IPS DF 4.7 (cell line): Measurements from ENCODE around the gene UST.

Source experiments
- DNase-seq: peaks from one replicate; pipeline ENCODE4 v3.0.0-alpha.2; 2013; ENCODE audit warnings: low spot score; ENCODE audit errors: extremely low read depth

UST gene

DNA sequence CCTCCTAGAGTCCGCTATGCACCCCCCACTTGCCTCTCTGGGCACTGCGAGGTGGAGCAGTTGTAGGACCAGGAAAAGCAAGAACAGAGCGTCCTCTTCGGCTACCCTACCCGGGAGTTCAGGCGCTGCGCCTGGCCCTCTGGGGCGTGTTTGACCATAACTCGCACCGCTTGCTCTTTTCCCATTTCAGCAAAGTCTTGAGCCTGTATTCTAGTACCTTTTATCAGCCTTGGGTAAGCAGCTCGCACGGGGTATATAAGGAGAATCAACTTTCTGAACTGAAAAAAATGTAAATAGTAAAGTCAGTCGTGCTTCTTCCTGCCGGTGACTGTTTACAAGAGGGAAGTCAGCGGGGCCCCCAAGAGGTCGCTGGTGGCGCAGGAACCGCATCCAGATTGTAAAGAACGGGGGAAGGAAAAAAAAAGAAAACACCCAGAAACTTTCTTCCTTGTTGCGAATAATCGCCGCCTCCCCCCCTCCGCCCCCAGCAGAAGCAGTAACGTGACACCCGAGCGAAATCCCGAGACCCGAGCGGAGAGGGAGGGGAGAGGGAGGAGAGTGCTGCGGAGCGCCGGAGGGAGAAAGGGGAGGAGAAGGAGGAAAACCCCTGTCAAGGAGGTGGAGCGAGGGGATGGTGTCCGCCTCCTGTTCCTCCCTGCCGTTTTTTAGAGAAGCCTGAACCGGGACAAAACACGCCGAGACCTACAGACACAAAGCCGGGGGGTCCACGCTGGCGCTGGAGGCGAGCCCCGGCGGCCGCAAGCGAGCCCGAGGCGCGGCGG lies at the start of gene UST:
UST (plus strand) TSS at position 668 of the 782 bp plus-strand sequence. CDS start 401 bp downstream, outside the sequence.
- DNase-seq, result no peak

DNA sequence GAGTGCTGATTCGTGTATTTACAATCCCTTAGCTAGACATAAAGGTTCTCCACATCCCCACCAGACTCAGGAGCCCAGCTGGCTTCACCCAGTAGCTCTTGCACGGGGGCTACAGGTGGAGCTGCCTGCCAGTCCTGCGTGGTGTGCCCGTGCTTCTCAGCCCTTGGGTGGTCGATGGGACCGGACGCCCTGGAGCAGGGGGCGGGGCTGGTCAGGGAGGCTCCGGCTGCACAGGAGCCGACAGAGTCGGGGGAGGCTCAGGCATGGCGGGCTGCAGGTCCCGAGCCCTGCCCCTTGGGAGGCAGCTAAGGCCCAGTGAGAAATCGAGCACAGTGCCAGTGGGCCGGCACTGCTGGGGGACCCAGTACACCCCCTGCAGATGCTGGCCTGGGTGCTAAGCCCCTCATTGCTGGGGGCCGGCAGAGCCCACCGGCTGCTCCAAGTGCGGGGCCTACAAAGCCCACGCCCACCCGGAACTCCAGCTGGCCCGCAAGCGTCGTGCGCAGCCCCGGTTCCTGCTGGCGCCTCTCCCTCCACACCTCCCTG lies 48.9 kb upstream of the UST start:
- DNase-seq, result no peak

- DNase-seq, result no peak
Measured at GRCh38 chr6:148698671-148699180, 48.1 kb upstream of the UST start.

- no peak for DNase-seq
Measured at GRCh38 chr6:148700047-148700715, 46.6 kb upstream of the UST start.

GRCh38 chr6:148700741-148701311 lies 46.0 kb upstream of the UST start:
- DNase-seq, result no peak

DNA sequence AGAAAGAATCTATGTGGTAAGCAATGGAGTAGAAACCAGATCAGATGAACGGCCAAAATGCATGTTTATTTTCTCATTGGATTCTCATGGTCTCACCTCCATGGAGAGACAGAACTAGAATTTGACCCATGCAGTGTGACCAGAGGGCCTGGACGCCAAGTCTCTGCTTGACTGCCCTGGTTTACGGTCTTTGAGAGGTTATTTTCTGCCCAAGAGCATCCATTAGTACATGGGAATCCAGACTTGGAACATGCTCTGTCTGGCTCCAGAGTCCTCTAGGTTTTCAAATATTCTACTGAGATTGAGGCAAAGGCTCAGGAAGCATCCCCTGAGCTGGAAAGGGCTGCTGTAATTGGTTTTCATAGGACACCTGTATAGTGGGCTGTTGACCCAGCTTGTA lies 45.5 kb upstream of the UST start:
- DNase-seq, result no peak

DNA sequence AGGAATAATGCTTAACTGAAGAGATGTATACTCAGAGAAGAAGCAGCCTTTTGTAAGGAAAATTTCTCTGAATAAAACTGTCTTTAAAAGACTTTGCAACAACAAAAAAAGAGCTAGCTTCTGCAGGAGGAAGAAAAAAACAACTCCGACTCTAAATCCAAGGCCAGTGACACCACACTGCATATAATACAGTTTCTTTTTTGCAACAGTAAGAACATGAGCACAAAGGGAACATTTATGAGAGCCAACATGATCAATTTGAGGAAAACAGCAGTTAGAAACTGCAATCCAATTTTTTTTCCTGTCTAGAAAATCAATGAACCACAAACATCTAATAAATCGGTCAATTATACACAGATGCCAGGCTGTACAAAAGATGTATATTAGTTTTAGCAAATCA lies 42.9 kb upstream of the UST start:
- no peak for DNase-seq

DNA sequence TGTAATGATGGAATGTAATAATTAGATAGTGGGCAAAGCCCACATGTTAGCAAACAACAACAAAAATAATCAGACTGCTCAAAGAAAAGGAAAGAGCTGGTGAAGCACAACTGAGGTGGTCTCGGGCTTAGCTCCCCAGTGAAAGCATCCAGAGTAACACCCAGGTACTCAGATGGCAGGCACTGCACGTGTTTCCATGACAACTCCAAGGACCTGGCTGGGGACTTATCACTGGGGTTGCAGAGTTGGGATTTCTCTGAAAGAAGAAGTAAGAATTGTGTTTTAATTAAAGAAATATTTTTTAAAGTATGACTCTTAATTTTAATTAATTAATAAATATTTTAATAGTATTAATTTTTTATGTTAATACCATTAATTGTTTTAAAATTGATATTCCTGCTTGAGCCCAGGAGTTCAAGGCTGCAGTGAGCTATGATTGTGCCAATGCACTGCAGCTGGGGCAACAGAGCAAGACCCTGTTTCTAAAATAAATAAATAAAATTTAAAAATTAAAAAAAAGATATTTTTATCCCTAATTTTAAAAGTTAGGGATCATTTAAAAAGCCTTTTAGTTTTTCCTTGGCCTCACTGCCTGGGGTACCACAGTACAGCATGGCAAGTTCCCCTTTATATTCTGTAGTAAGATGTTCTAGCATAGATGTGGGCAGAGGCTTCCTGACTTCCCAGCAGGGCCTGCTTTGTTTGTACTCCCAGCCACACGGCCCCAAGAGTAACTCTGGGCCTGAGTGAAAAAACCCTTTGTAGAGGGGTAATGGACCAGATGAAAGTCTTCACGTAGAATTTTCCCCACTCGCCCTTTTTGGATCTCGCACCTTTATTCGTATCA lies 42.2 kb upstream of the UST start:
- DNase-seq, result no peak

- DNase-seq, result no peak
Measured at GRCh38 chr6:148708707-148709106, 38.1 kb upstream of the UST start.

- no peak for DNase-seq
Measured at GRCh38 chr6:148709577-148709976, 37.3 kb upstream of the UST start.

GRCh38 chr6:148711833-148712654 lies 34.8 kb upstream of the UST start:
- DNase-seq, result no peak

GRCh38 chr6:148713033-148713738 lies 33.6 kb upstream of the UST start:
- DNase-seq, result no peak

DNA sequence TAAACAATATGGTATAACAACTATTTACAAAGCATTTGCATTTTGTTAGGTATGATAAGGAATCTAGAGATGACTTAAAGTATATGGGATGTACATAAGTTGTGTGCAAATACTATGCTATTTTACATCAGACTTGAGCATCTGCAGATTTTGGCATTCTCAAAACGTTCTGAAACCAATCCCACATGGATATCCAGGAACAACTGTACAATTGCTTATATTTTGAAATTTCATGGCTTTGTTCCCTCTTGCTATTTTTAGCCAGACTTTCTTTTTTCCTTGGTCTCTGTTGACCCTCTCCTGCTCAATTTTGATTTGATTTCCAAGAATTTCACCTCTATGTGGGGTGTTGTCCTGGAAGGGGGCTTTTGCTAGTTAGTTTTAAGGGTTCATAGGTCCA lies 32.9 kb upstream of the UST start:
- no peak for DNase-seq

DNA sequence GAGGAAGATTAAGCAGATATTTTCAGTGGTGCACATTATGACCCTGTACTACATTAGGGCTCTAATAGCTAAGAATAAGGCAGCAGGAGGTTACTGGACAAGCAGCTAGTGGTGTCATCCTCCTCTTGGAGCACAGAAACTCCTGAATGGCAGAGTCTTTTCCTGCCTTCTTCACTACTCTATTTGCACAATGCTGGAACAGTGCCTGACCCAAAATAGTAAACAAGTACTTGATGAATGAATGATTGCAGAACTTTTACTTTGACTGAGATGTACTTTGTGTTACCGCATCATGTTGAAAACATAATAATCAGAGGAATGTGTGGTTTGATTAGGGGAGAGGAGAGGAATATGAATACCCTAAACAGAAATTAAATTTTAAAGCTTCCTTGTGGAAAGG lies 30.0 kb upstream of the UST start:
- DNase-seq, result no peak

- DNase-seq, result no peak
Measured at GRCh38 chr6:148720406-148720805, 26.4 kb upstream of the UST start.

GRCh38 chr6:148720897-148721296 lies 25.9 kb upstream of the UST start:
- DNase-seq, result no peak

DNA sequence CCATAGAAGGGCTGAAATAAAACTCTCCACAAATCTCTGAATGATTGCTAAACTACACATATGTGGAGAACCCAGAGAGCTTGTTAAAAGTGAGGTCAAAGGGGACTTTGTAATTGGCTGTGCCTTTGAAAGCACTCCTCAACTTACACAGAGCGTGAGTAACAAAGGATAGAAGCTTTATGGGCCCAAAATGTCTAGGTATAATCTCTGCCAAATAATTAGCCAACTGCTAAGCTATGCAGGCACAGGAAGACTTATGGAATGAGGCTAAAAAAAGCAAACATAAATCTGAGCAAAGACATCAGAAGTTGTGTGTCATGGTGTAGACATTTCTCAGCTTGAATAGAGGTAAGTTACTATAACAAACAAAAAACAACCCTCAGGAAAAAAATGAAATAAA lies 23.3 kb upstream of the UST start:
- no peak for DNase-seq

- DNase-seq, result no peak
Measured at GRCh38 chr6:148724428-148724827, 22.4 kb upstream of the UST start.

GRCh38 chr6:148727104-148727503 lies 19.7 kb upstream of the UST start:
- DNase-seq, result no peak

DNA sequence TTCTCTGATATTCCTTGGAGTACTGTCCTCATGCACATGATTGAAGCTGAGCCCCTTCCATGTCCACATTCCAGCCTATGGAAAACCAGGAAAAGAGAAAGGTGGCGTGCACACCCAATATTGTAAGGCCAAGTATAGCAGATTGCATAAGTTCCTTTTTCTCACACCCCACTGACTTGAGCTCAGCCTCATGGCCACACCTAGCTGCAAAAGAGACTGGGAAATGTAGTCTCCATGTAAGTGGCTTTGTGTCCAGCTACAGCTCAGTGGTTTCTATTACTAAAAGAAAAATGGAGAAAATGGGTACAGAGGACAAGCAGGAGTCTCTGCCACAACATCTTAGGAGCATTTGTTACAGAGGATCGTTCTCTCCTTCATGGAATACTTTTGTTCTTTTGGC lies 10.8 kb upstream of the UST start:
- no peak for DNase-seq
